ENCODE results near the gene ZNF318.

Gene ZNF318

GRCh38 chr6:43407296-43407695 lies 37.8 kb upstream of the ZNF318 start:
- H3K27ac ChIP-seq, result no peak overlapping the region
- no peak for TF ChIP-seq CTCF (IDR thresholded peaks at IDR 0.05)
- no peak for DNase-seq (ENCODE audit: low spot score)

GRCh38 chr6:43405354-43405753 lies 35.9 kb upstream of the ZNF318 start:
- TF ChIP-seq CTCF (IDR thresholded peaks at IDR 0.05), result no peak
- DNase-seq (ENCODE audit: low spot score), result no peak
- Histone ChIP-seq H3K4me3 (no peak overlapping the region), H3K27ac (no peak overlapping the region)

More at GRCh38 chr6:43407296-43407695, 37.8 kb upstream of the ZNF318 start:
- no peak overlapping the region for H3K4me3 ChIP-seq

DNA sequence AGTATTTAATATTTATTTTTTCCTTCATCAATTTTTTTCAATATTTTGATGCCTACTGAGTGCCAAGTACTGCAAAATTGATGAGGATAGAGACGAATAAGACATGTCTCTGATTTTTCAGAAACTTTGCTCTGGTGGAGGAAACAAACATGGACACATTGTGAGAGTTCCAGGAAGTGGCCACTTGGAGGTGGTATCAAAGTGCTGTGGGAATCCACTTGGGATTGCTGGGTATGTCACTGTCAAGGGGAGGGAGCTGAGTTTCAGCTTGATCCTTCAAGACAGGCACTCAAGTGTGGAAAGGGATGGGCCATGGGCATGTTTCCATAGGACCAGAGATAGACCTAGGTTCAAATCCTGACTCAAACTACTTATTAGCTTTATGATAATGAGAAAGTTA lies 33.4 kb upstream of the ZNF318 start:
- no peak for DNase-seq (ENCODE audit: low spot score)
- Histone ChIP-seq H3K27ac (no peak overlapping the region), H3K4me3 (no peak overlapping the region)
- no peak for TF ChIP-seq CTCF (IDR thresholded peaks at IDR 0.05)

DNA sequence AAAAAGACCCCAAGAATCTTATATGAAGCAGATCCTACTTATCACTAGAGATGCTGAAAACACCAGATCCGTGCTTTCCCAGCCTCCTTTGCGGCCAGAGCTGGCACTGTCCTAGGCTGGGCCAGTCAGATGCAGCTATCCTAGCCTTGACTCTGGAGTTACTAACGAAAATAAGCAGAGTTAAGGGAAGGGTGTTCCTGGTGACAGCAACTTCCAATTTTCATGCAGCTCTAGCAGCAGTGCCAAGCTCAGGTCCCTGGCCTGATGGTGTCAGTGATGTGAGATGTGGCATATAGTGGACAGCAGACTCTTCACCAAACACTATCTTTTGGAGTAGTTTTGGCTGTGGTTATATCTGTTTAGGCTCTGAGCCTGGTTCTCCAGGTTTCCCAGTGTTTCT lies 32.3 kb upstream of the ZNF318 start:
- DNase-seq (ENCODE audit: low spot score), result no peak
- no peak overlapping the region for H3K27ac ChIP-seq
- no peak for TF ChIP-seq CTCF (IDR thresholded peaks at IDR 0.05)
- H3K4me3 ChIP-seq, result no peak overlapping the region

- no peak for DNase-seq (ENCODE audit: low spot score)
- no peak overlapping the region for H3K27ac ChIP-seq
- no peak for TF ChIP-seq CTCF (IDR thresholded peaks at IDR 0.05)
- no peak overlapping the region for H3K4me3 ChIP-seq
Observed at GRCh38 chr6:43399932-43400487, 30.6 kb upstream of the ZNF318 start.

DNA sequence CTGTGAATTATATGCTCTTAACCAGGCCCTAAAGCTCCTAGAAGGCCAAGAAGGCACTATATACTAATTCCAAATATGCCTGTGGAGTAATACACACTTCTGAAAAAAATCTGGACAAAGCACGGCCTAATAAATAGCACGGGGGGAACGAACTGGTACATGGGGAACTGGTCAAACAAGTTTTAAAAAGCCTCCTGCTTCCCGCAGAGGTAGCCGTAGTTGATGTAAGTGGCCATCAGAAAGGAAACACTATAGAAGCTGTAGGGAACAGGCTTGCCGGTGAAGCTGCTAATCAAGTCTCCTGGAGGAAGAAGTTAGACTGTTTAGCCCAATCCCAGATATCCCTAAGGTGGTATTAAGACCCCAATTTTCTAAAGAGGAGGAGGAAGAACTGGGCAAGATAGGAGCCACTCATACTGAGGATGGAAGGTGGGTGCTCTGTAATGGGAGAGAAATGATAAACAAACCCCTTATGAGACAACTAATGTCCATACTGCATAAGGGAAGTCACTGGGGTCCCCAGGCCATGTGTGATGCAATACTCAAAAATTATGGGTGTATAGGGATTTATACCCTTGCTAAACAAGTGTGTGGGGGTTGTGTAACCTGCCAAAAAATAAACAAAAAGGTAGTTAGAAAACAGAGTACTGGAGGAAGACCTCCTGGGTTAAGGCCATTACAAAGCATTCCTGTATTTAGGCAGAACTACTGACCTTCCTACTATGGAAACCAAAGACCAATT lies 27.1 kb upstream of the ZNF318 start:
- H3K27ac ChIP-seq, result no peak overlapping the region
- no peak overlapping the region for H3K4me3 ChIP-seq
- no peak for DNase-seq (ENCODE audit: low spot score)
- no peak for TF ChIP-seq CTCF (IDR thresholded peaks at IDR 0.05)

DNA sequence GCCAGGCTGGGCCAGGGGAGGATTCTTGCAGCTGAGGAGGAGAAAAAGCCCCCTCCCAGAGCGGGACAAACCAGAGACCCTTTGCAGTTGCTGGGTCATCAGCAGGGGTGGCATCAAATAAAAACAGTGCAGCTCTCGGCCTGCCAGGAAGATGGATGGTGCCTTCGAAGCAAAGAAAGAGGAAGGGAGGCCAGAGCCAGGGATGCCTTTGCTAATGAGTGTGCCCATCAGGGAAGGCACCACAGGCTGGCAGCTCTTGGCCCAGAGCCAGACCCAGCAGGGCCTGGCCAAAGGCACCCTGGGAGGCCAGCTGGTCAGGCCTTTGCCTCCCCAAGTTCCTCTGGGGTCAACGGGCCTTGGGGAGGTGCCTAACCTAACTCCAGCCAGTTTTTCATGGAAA lies 26.3 kb upstream of the ZNF318 start:
- DNase-seq (ENCODE audit: low spot score), result no peak
- Histone ChIP-seq H3K27ac (no peak overlapping the region), H3K4me3 (no peak overlapping the region)
- no peak for TF ChIP-seq CTCF (IDR thresholded peaks at IDR 0.05)
